ENCODE data around the gene ZNF256. TPM values are rescaled to one million over a fixed set of nuclear protein-coding genes. Genes with fewer than 3 reads are reported as not detected.
"Not testable (repeated sequence)": the region's sequence is repeated elsewhere in the genome, so short reads cannot be mapped to it uniquely, and the experiment has no call there.

ZNF256 gene
- total RNA-seq, 1 experiment from 2014 or later: 11.0 TPM

DNA sequence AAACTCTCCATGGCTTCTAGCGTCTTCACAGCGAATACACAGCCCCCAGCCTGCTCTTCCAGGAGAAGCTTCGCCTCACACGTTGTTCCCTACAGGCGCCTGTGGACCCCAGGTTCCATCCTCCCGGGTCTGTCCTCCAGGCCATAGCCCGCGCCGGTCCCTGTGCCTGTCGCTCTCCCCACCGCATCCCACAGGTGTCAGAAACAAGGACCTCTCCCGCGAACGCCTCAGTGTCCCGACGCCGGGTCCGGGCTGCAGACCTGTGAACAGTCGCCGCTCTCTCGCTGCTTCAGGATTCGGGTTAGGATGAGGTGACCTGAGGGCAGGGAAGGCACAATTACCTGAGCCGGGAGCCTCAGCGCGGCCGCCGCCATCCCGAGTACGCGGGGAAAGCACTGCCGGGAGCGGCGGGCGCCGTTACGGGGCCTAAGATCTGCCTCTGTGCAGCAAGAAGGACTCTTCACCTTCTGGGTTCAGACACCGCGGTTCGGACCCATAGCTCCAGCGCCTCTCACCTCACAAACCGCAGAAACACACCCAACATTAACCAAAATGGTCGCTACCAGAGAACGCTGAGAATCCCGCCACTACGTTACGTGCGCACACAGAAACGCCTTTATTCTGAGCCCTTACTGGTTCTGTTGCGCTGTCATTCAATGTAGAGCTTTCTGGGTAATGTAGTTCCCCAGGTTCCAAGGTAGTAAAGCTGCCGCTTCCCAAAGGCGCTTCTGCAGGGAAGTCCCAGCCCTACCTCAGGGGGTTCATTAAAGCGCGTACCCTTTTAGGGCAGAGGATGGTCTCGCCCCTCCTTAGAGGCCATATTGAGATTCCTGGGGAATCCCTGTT, 12.5 kb downstream of the ZNF256 start, which contains the start of gene ZNF418:
ZNF418 (minus strand) TSS at position 583 of the 846 bp plus-strand sequence. CDS start 1,580 bp downstream, outside the sequence.
- ChIA-PET POLR2A (ENCODE audit: low non-redundant PET) (no interaction called here), CTCF (no interaction called here)
- Histone ChIP-seq H3K36me3 (ENCODE audit: insufficient read depth, low read length, poor library complexity, severe bottlenecking) (peaks cover 20% of the 10 kb centered on the region), H3K4me3 (ENCODE audit: low read depth, low read length, poor library complexity, severe bottlenecking) (peak within 1 kb of the TSS; percentile 82), H3K4me1 (ENCODE audit: insufficient read depth, low read length, poor library complexity, severe bottlenecking) (no peaks in the 10 kb centered on the region), H3K27me3 (replicated peaks; ENCODE audit: insufficient read depth, low read depth, low read length, poor library complexity) (no peaks in the 10 kb centered on the region), H3K27ac (ENCODE audit: low read depth, low read length, poor library complexity, severe bottlenecking) (peak within 1 kb of the TSS; percentile 79), H3K9me3 (ENCODE audit: low read depth, low read length, poor library complexity, severe bottlenecking) (peaks cover 47% of the 10 kb centered on the region)
- TSS peak; percentile 72 for BruUV-seq (replicated peaks)
- TF ChIP-seq, protein P1, sequence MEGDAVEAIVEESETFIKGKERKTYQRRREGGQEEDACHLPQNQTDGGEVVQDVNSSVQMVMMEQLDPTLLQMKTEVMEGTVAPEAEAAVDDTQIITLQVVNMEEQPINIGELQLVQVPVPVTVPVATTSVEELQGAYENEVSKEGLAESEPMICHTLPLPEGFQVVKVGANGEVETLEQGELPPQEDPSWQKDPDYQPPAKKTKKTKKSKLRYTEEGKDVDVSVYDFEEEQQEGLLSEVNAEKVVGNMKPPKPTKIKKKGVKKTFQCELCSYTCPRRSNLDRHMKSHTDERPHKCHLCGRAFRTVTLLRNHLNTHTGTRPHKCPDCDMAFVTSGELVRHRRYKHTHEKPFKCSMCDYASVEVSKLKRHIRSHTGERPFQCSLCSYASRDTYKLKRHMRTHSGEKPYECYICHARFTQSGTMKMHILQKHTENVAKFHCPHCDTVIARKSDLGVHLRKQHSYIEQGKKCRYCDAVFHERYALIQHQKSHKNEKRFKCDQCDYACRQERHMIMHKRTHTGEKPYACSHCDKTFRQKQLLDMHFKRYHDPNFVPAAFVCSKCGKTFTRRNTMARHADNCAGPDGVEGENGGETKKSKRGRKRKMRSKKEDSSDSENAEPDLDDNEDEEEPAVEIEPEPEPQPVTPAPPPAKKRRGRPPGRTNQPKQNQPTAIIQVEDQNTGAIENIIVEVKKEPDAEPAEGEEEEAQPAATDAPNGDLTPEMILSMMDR (conservative IDR thresholded peaks at IDR 0.05; ENCODE audit: low read depth, low read length): no peak
- no peak for TF ChIP-seq EZH2 (IDR thresholded peaks at IDR 0.05; ENCODE audit: borderline replicate concordance, low read depth, low read length, poor library complexity, severe bottlenecking)
- peak; percentile 92 for DNase-seq (ENCODE audit: low spot score)
- intact Hi-C loops (cut with micrococcal nuclease; ENCODE audit: unreplicated experiment): no loop called here

DNA sequence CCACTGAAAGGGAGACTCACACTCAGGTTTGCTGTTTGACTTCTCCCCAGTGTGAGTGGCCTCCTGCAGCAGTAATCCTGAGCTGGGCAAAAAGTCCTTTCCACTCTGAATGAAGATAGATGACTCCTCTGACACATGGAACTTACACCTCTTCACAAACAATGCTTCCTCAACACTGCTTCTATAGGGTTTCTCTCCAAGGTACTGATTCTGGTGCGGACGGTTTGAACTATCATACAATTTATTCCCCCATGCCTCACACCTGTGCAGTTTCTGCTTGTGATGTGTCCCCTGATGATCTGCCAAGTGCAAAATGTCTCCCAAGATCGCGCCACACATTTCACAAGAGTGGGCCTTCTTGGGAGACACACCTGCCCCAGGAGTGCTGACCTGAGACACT, 19.9 kb downstream of the ZNF256 start:
- Histone ChIP-seq H3K27me3 (replicated peaks; ENCODE audit: insufficient read depth, low read depth, low read length, poor library complexity) (no peaks in the 10 kb centered on the region), H3K36me3 (ENCODE audit: insufficient read depth, low read length, poor library complexity, severe bottlenecking) (peaks cover 53% of the 10 kb centered on the region), H3K27ac (ENCODE audit: low read depth, low read length, poor library complexity, severe bottlenecking) (no peak overlapping the region), H3K9me3 (ENCODE audit: low read depth, low read length, poor library complexity, severe bottlenecking) (peaks cover 70% of the 10 kb centered on the region), H3K4me1 (ENCODE audit: insufficient read depth, low read length, poor library complexity, severe bottlenecking) (no peaks in the 10 kb centered on the region), H3K4me3 (ENCODE audit: low read depth, low read length, poor library complexity, severe bottlenecking) (no peak overlapping the region)
- POLR2A ChIA-PET (ENCODE audit: low non-redundant PET): no interaction called here
- intact Hi-C loops (cut with micrococcal nuclease; ENCODE audit: unreplicated experiment): no loop called here
- no peak for TF ChIP-seq EZH2 (IDR thresholded peaks at IDR 0.05; ENCODE audit: borderline replicate concordance, low read depth, low read length, poor library complexity, severe bottlenecking)
- TF ChIP-seq, protein P1 (conservative IDR thresholded peaks at IDR 0.05; ENCODE audit: low read depth, low read length): no peak
- BruUV-seq (replicated peaks): no TSS peak
- no peak for DNase-seq (ENCODE audit: low spot score)
- CTCF ChIA-PET: no interaction called here

DNA sequence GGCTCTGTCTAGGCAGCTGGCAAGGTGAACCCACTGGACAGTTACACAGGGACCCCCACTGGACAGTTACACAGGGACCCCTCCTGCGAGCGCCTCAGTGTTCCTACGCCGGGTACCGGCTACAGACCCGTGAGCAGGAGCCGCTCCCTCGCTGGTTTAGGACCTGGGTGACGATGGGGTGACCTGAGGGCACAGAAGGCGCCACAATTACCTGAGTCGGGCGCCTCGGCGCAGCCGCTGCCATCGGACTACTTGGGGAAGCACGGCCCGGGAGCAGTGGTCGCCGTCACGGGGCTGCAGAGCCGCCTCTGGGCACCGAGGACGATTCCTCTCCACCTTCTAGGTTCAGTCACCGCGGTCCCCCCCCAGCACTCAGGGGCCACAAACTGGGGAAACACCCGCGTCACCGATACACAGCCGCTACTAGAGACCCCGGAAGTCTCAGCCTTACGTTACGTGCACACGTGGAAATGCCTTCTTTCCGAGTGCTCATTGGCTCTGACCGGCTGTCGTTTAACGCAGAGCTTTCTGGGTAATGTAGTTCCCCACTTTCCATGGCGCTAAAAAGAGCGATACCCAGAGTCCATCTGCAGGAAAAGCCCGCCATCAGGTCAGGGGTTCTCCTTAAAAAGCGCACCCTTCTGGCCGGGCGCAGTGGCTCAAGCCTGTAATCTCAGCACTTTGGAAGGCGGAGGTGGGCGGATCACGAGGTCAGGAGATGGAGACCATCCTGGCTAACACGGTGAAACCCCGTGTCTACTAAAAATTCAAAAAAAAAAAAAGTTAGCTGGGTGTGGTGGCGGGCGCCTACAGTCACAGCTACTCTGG, 31.1 kb downstream of the ZNF256 start, which contains the start of gene ZNF417:
ZNF417 (minus strand) TSS at position 425 of the 828 bp plus-strand sequence; CDS start at position 244, 181 bp downstream.
- intact Hi-C loops (cut with micrococcal nuclease; ENCODE audit: unreplicated experiment); H3K4me1 ChIP-seq (ENCODE audit: insufficient read depth, low read length, poor library complexity, severe bottlenecking); H3K27me3 ChIP-seq (replicated peaks; ENCODE audit: insufficient read depth, low read depth, low read length, poor library complexity); H3K9me3 ChIP-seq (ENCODE audit: low read depth, low read length, poor library complexity, severe bottlenecking); CTCF ChIA-PET; POLR2A ChIA-PET (ENCODE audit: low non-redundant PET): not testable (repeated sequence)
- BruUV-seq (replicated peaks): TSS peak; percentile 46
- DNase-seq (ENCODE audit: low spot score): peak; percentile 96
- Histone ChIP-seq H3K36me3 (ENCODE audit: insufficient read depth, low read length, poor library complexity, severe bottlenecking) (peaks cover 12% of the 10 kb centered on the region), H3K4me3 (ENCODE audit: low read depth, low read length, poor library complexity, severe bottlenecking) (peak within 1 kb of the TSS; percentile 94), H3K27ac (ENCODE audit: low read depth, low read length, poor library complexity, severe bottlenecking) (peak within 1 kb of the TSS; percentile 77)
- TF ChIP-seq, protein P1 (conservative IDR thresholded peaks at IDR 0.05; ENCODE audit: low read depth, low read length): peak; percentile 31; the same call in 1 of the 2 replicates

Data from A673 (cell line).